Prostate gland (tissue), 2 donors: ENCODE results near the gene SMAD5. TPM values are rescaled to one million over a fixed set of nuclear protein-coding genes. Genes with fewer than 3 reads are reported as not detected.

Experiments
- DNase-seq: peaks from one replicate; pipeline ENCODE4 v3.0.0-alpha.2; 2019; ENCODE audit warnings: low spot score
- H3K27ac ChIP-seq, 2 donors: fragments of 200-600 bp; sonication (generic); 2 replicates each; pipeline ENCODE4 v1.5.1; 2017 to 2019
- H3K27me3 ChIP-seq: fragments of 200-600 bp; sonication (generic); replicated peaks from 2 replicates; pipeline ENCODE4 v1.5.1; 2019; ENCODE audit not compliant: insufficient read depth
- H3K36me3 ChIP-seq, 2 donors: fragments of 200-600 bp; sonication (generic); 1 replicate in 1 of 2; 2 replicates in 1 of 2; pipeline versions ENCODE4 v1.5.1 to v1.8.1; 2017 to 2019
- H3K4me1 ChIP-seq: fragments of 200-600 bp; sonication (generic); replicated peaks from 2 replicates; pipeline ENCODE4 v1.5.1; 2019
- H3K4me3 ChIP-seq, 2 donors: fragments of 200-600 bp; sonication (generic); 2 replicates each; pipeline ENCODE4 v1.5.1; 2017 to 2019
- H3K9me3 ChIP-seq: fragments of 200-600 bp; sonication (generic); 2 replicates; pipeline ENCODE4 v1.5.1; 2017
- POLR2A ChIP-seq: fragments of 450-650 bp; IDR thresholded peaks from one replicate; pipeline ENCODE4 v1.6.1; 2016; ENCODE audit warnings: antibody characterized with exemption, mild to moderate bottlenecking
- POLR2AphosphoS5 ChIP-seq: sonication (generic); formaldehyde crosslinking; IDR thresholded peaks from one replicate; pipeline ENCODE4 v1.6.1; 2017; ENCODE audit warnings: antibody characterized with exemption
- WGBS: methylation state at CpG from one replicate; pipeline ENCODE4 v1.1.5; 2018; 5-methylcytosine and 5-hydroxymethylcytosine counted together
- intact Hi-C: fragments of 100-400 bp; cut with DNase I; formaldehyde crosslinking; loops from one replicate; pipeline ENCODE4 v1.14.2; 2022
- total RNA-seq, 2 donors: library from RNA; depleted of rRNA; stranded (reverse); fragments of >200 nt; gene quantifications; one replicate each; pipeline ENCODE4 v1.1.0, GENCODE V29; 2016
- TF ChIP-seq, protein P1 (sequence below), 4 experiments: fragments of 200-600 bp in 2 of 4; fragments of 450-650 bp in 2 of 4; sonication (generic) in 2 of 4; IDR thresholded peaks; 1 replicate in 3 of 4; 2 replicates in 1 of 4; pipeline ENCODE4 v1.5.1; 2016 to 2019; ENCODE audit warnings: antibody characterized with exemption in 4 of 4, mild to moderate bottlenecking in 2 of 4, moderate library complexity in 2 of 4

The SMAD5 gene
- total RNA-seq, 2 donors from 2014 or later: 34.2 to 37.3 TPM

DNA sequence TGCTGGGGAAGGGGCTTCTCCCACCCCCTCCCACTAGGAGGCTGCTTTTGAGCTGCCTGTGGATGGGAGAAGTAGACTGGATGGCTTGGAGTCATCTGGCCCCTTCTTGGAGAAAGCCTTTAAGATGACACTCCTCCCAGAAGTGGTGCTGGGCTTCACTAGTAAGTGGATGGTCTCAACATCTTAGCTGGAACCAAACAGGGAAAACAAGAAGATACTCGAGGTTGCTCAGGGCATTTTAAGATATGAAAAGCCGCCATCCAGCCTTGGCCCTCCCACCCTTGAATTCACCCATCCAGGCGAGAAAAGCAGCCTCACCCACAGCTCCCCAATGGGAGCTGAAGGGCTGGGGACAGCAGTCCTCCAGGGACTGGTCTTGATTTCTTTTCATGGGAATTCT, 68.1 kb downstream of the SMAD5 start:
- Histone ChIP-seq H3K9me3 (no peaks in the 10 kb centered on the region), H3K27ac (no peak overlapping the region), H3K27me3 (no peaks in the 10 kb centered on the region), H3K4me1 (no peaks in the 10 kb centered on the region), H3K4me3 (no peak overlapping the region), H3K36me3 (no peaks in the 10 kb centered on the region)
- no peak for DNase-seq
- 85% methylated on average over 3 of the region's 3 CpGs for WGBS
- intact Hi-C loops: no loop called here
- no peak for TF ChIP-seq POLR2A
- TF ChIP-seq, protein P1, sequence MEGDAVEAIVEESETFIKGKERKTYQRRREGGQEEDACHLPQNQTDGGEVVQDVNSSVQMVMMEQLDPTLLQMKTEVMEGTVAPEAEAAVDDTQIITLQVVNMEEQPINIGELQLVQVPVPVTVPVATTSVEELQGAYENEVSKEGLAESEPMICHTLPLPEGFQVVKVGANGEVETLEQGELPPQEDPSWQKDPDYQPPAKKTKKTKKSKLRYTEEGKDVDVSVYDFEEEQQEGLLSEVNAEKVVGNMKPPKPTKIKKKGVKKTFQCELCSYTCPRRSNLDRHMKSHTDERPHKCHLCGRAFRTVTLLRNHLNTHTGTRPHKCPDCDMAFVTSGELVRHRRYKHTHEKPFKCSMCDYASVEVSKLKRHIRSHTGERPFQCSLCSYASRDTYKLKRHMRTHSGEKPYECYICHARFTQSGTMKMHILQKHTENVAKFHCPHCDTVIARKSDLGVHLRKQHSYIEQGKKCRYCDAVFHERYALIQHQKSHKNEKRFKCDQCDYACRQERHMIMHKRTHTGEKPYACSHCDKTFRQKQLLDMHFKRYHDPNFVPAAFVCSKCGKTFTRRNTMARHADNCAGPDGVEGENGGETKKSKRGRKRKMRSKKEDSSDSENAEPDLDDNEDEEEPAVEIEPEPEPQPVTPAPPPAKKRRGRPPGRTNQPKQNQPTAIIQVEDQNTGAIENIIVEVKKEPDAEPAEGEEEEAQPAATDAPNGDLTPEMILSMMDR (IDR thresholded peaks at IDR 0.05): no peak
- no peak for TF ChIP-seq POLR2AphosphoS5

DNA sequence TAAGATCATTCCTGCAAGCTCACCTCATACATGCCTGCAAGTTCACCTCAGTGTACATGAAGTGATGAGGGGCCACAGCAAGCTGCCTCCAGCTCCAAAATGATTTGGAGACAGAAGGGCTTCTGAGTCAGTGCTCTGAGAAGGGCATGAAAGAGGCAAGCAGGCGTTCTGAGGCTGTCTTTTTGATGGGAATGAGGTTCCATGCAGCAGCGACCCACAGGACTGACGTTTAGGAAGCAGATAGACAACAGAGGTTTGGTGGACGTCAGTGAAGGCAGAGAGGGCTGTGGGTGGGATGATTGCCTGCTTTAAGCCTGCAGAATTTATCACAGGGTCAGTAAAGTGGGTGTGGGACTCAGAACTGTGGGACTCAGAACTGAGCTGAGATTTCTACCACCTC, 69.2 kb downstream of the SMAD5 start:
- Histone ChIP-seq H3K4me1 (no peaks in the 10 kb centered on the region), H3K9me3 (no peaks in the 10 kb centered on the region), H3K36me3 (no peaks in the 10 kb centered on the region), H3K27me3 (no peaks in the 10 kb centered on the region), H3K4me3 (no peak overlapping the region), H3K27ac (no peak overlapping the region)
- 82% methylated on average over 4 of the region's 4 CpGs for WGBS
- TF ChIP-seq, protein P1 (IDR thresholded peaks at IDR 0.05): no peak
- TF ChIP-seq POLR2A (no peak), POLR2AphosphoS5 (no peak)
- DNase-seq: no peak
- intact Hi-C loops: no loop called here

DNA sequence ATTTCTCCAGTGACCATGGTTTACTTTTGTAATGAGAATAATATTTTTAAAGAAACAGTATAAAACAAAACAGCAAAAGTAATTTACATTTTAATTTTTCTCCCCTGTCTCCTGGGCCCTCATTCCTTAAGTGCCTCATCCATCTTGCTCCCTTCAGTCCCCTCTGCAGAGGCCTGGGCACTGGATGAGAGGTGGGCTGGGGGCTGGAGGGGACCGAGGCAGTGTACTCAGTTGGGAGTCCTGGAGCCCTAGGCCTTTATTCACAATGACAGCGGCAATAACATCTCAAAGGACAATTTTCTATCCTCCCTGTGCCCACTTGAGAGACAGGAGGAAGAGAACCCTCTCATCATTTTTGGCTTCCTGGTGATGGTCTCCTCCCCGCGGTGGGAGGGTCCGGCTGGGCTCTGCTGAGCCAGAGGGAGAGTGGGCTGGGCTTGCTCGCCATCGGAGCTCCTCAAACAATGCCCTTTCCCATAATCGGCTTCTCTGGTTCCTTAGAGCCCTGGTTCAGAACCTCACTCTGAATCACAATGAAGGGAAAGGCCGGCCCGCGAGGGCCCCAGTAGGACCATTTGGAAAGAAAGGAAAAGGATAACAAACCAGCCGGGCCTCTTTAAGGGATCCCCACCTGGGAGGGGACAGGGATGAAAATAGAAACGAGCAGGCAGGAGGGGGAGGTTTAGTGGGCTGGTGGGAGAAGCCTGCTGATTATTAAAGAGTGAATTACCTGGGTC, 70.0 kb downstream of the SMAD5 start:
- no peaks in the 10 kb centered on the region for H3K9me3 ChIP-seq
- TF ChIP-seq, protein P1 (IDR thresholded peaks at IDR 0.05): no peak
- TF ChIP-seq POLR2A (no peak), POLR2AphosphoS5 (no peak)
- H3K27me3 ChIP-seq: no peaks in the 10 kb centered on the region
- intact Hi-C loops: no loop called here
- H3K36me3 ChIP-seq: no peaks in the 10 kb centered on the region
- no peak for DNase-seq
- no peaks in the 10 kb centered on the region for H3K4me1 ChIP-seq
- 30% methylated on average over 13 of the region's 13 CpGs for WGBS
- no peak overlapping the region for H3K4me3 ChIP-seq
- no peak overlapping the region for H3K27ac ChIP-seq

DNA sequence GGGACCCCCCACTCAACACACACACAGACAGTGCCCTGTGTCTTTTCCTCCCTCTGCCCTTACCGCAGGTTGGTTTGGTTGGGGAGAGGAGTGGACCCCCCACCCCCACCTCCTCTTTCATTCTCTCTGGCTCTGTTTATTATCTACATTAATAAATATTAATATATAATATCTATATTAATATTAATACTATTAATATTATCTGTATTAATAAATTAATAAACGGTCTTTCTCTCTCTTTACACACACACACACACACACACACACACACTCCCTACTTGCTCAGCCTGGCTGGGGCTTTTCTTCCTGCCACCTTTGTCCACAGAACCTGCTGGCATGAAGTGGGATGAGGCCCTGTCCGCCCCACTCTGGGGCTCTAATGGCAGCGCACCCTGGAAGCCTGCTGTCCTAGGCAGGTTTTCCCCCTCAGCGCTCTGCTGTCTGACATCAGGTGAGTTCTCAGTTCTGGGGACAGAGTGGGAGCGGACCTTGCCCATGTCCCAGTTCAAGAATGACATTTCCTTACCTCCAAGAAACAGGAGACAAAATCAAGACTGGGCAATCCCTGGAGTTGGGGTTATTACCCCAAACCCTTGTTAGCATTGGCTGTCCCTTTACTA, 70.8 kb downstream of the SMAD5 start:
- no peaks in the 10 kb centered on the region for H3K36me3 ChIP-seq
- no peaks in the 10 kb centered on the region for H3K27me3 ChIP-seq
- intact Hi-C loops: no loop called here
- no peaks in the 10 kb centered on the region for H3K4me1 ChIP-seq
- WGBS: 93% methylated on average over 6 of the region's 6 CpGs
- H3K4me3 ChIP-seq: no peak overlapping the region
- H3K27ac ChIP-seq: no peak overlapping the region
- no peaks in the 10 kb centered on the region for H3K9me3 ChIP-seq
- no peak for DNase-seq
- TF ChIP-seq POLR2A (no peak), POLR2AphosphoS5 (no peak)
- TF ChIP-seq, protein P1 (IDR thresholded peaks at IDR 0.05): no peak
